Measurements from ENCODE around the gene SMAD4.

SMAD4 gene

GRCh38 chr18:51006061-51006818 lies 23.8 kb upstream of the SMAD4 start:
- Histone ChIP-seq H3K9me3 (ENCODE audit: control insufficient read depth, low read length) (no peaks in the 10 kb centered on the region), H3K36me3 (ENCODE audit: control insufficient read depth, insufficient read depth, low read length) (no peaks in the 10 kb centered on the region), H3K4me3 (ENCODE audit: extremely low read depth, insufficient read depth, low read length, poor library complexity, severe bottlenecking) (no peak overlapping the region), H3K4me1 (ENCODE audit: control insufficient read depth, insufficient read depth, low read length, poor library complexity, severe bottlenecking) (no peaks in the 10 kb centered on the region), H3K27ac (ENCODE audit: low read depth, low read length, severe bottlenecking) (no peak overlapping the region)
- 89 to 92% methylated on average over 3 to 4 of the region's 5 CpGs for WGBS, 2 experiments (ENCODE audit: insufficient coverage in 2 of 2)

DNA sequence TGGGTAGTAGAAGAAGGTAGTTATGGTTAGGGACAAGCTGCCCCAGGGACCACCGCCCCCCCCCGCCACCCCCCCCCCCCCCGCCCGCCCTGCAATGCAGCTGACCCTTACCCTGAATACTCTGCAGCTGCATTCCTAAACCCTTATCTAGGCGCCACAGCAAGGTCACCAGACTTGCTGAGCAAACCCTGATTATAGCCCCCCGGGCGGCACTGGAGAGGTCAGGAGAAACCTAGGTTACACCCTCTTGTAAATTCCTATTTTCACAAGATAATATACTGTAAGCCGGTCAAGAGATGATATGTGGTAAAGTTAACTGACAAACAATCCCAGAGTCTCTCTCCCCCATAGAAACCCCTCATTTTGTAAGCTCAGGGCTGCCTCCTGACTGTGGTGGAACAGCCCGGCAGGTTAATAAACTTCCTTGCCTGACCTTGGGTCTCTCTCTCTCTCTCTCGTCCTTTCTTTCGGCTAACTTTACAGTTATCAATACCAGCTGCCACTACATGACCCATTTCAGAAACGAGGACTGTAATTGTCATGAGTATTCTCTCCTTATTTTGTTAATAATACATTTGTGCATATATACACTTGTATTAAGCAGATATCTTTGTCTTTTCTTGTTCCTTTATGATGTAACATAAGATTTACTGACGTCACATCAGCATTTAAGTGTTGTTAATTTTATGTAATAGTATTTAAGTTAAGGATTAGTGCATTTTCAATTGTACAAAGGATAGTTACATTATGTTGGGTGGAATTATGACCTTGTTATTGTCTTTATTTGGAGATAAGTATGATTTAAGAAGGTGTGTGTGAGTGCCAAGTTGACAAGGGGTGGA lies 22.8 kb upstream of the SMAD4 start:
- no peaks in the 10 kb centered on the region for H3K4me1 ChIP-seq (ENCODE audit: control insufficient read depth, insufficient read depth, low read length, poor library complexity, severe bottlenecking)
- no peak overlapping the region for H3K27ac ChIP-seq (ENCODE audit: low read depth, low read length, severe bottlenecking)
- no peaks in the 10 kb centered on the region for H3K36me3 ChIP-seq (ENCODE audit: control insufficient read depth, insufficient read depth, low read length)
- H3K9me3 ChIP-seq (ENCODE audit: control insufficient read depth, low read length), result no peaks in the 10 kb centered on the region
- 90% methylated on average over 3 of the region's 13 CpGs; no CpG with 5 or more reads in 1 of the 2 experiments for WGBS, 2 experiments (ENCODE audit: insufficient coverage in 2 of 2)
- no peak overlapping the region for H3K4me3 ChIP-seq (ENCODE audit: extremely low read depth, insufficient read depth, low read length, poor library complexity, severe bottlenecking)

GRCh38 chr18:51007790-51008139 lies 22.2 kb upstream of the SMAD4 start:
- no peak overlapping the region for H3K4me3 ChIP-seq (ENCODE audit: extremely low read depth, insufficient read depth, low read length, poor library complexity, severe bottlenecking)
- 70 to 83% methylated on average over 1 of the region's 1 CpG for WGBS, 2 experiments (ENCODE audit: insufficient coverage in 2 of 2)
- H3K4me1 ChIP-seq (ENCODE audit: control insufficient read depth, insufficient read depth, low read length, poor library complexity, severe bottlenecking), result no peaks in the 10 kb centered on the region
- no peaks in the 10 kb centered on the region for H3K9me3 ChIP-seq (ENCODE audit: control insufficient read depth, low read length)
- H3K27ac ChIP-seq (ENCODE audit: low read depth, low read length, severe bottlenecking), result no peak overlapping the region
- H3K36me3 ChIP-seq (ENCODE audit: control insufficient read depth, insufficient read depth, low read length), result no peaks in the 10 kb centered on the region

GRCh38 chr18:51009072-51009471 lies 20.9 kb upstream of the SMAD4 start:
- no peak overlapping the region for H3K4me3 ChIP-seq (ENCODE audit: extremely low read depth, insufficient read depth, low read length, poor library complexity, severe bottlenecking)
- H3K4me1 ChIP-seq (ENCODE audit: control insufficient read depth, insufficient read depth, low read length, poor library complexity, severe bottlenecking), result no peaks in the 10 kb centered on the region
- no peaks in the 10 kb centered on the region for H3K9me3 ChIP-seq (ENCODE audit: control insufficient read depth, low read length)
- no peak overlapping the region for H3K27ac ChIP-seq (ENCODE audit: low read depth, low read length, severe bottlenecking)
- H3K36me3 ChIP-seq (ENCODE audit: control insufficient read depth, insufficient read depth, low read length), result no peaks in the 10 kb centered on the region

DNA sequence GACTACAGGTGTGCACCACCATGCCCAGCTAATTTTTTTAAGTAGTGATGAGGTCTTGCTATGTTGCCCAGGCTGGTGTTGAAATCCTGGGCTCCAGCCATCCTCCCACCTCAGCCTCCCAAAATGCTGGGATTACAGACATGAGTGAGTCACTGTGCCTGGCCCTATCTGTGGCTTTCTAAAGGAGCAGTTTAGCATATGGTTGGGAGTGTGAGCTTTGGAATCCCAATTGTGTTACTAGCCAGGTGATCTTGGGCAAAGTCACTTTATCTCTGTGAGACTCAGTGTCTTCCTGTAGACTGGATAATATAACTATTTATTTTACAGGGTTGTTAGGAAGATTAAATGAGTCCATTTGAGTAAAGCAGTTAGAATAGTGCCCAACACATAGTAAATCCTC lies 19.8 kb upstream of the SMAD4 start:
- Histone ChIP-seq H3K36me3 (ENCODE audit: control insufficient read depth, insufficient read depth, low read length) (no peaks in the 10 kb centered on the region), H3K4me3 (ENCODE audit: extremely low read depth, insufficient read depth, low read length, poor library complexity, severe bottlenecking) (no peak overlapping the region), H3K9me3 (ENCODE audit: control insufficient read depth, low read length) (peaks cover 4% of the 10 kb centered on the region), H3K27ac (ENCODE audit: low read depth, low read length, severe bottlenecking) (no peak overlapping the region), H3K4me1 (ENCODE audit: control insufficient read depth, insufficient read depth, low read length, poor library complexity, severe bottlenecking) (no peaks in the 10 kb centered on the region)

DNA sequence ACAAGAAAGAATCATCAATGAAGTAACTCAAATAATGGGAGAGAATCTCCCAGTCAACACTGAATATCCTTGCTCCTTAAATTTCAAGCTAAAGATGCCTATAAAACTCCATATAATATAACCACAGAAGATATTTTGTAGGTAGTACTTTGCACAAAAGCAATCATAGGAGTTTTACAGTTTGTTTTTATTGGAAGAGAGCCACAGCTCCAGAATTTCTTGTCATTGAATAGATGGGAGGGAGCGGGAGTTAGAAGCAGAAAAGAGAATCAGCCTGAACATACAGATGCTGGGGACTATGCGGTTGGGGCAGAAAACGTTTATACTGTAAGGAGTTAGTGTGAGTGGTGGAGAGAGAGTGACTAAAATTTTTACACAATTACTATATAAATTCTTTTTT lies 18.3 kb upstream of the SMAD4 start:
- Histone ChIP-seq H3K9me3 (ENCODE audit: control insufficient read depth, low read length) (peaks cover 4% of the 10 kb centered on the region), H3K36me3 (ENCODE audit: control insufficient read depth, insufficient read depth, low read length) (no peaks in the 10 kb centered on the region), H3K27ac (ENCODE audit: low read depth, low read length, severe bottlenecking) (no peak overlapping the region), H3K4me1 (ENCODE audit: control insufficient read depth, insufficient read depth, low read length, poor library complexity, severe bottlenecking) (no peaks in the 10 kb centered on the region), H3K4me3 (ENCODE audit: extremely low read depth, insufficient read depth, low read length, poor library complexity, severe bottlenecking) (no peak overlapping the region)
- 89% methylated on average over 1 of the region's 3 CpGs; no CpG with 5 or more reads in 1 of the 2 experiments for whole genome bisulfite sequencing, 2 experiments (ENCODE audit: insufficient coverage in 2 of 2)

DNA sequence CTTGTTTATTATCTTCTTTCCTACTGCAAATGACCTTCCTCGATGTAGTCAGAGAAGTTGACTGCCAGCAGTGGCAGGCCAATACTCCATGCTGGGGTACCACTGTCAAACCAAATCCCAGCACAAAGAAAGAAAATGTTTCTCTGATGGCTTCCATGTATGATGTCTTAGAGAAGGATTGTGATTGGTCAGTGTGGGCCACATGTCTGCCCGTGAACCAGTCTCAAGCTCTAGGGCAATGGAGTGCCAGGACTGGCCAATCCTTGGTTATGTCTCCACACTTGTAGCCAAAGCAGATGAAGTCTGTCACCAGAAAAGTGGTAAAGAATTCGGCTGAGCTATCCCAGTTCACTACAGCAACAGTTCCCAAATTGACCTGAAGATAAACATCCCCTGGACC lies 17.6 kb upstream of the SMAD4 start:
- Histone ChIP-seq H3K27ac (ENCODE audit: low read depth, low read length, severe bottlenecking) (no peak overlapping the region), H3K36me3 (ENCODE audit: control insufficient read depth, insufficient read depth, low read length) (no peaks in the 10 kb centered on the region), H3K9me3 (ENCODE audit: control insufficient read depth, low read length) (peaks cover 4% of the 10 kb centered on the region), H3K4me3 (ENCODE audit: extremely low read depth, insufficient read depth, low read length, poor library complexity, severe bottlenecking) (no peak overlapping the region), H3K4me1 (ENCODE audit: control insufficient read depth, insufficient read depth, low read length, poor library complexity, severe bottlenecking) (no peaks in the 10 kb centered on the region)
- WGBS, 2 experiments (ENCODE audit: insufficient coverage in 2 of 2), result 73 to 83% methylated on average over 2 of the region's 3 CpGs

- Histone ChIP-seq H3K4me3 (ENCODE audit: extremely low read depth, insufficient read depth, low read length, poor library complexity, severe bottlenecking) (no peak overlapping the region), H3K27ac (ENCODE audit: low read depth, low read length, severe bottlenecking) (no peak overlapping the region), H3K36me3 (ENCODE audit: control insufficient read depth, insufficient read depth, low read length) (no peaks in the 10 kb centered on the region), H3K4me1 (ENCODE audit: control insufficient read depth, insufficient read depth, low read length, poor library complexity, severe bottlenecking) (no peaks in the 10 kb centered on the region), H3K9me3 (ENCODE audit: control insufficient read depth, low read length) (peaks cover 4% of the 10 kb centered on the region)
- no CpG with 5 or more reads among the region's 3 CpGs for WGBS, 2 experiments (ENCODE audit: insufficient coverage in 2 of 2)
These were observed 16.8 kb upstream of the SMAD4 start for GRCh38 chr18:51013259-51013658.

DNA sequence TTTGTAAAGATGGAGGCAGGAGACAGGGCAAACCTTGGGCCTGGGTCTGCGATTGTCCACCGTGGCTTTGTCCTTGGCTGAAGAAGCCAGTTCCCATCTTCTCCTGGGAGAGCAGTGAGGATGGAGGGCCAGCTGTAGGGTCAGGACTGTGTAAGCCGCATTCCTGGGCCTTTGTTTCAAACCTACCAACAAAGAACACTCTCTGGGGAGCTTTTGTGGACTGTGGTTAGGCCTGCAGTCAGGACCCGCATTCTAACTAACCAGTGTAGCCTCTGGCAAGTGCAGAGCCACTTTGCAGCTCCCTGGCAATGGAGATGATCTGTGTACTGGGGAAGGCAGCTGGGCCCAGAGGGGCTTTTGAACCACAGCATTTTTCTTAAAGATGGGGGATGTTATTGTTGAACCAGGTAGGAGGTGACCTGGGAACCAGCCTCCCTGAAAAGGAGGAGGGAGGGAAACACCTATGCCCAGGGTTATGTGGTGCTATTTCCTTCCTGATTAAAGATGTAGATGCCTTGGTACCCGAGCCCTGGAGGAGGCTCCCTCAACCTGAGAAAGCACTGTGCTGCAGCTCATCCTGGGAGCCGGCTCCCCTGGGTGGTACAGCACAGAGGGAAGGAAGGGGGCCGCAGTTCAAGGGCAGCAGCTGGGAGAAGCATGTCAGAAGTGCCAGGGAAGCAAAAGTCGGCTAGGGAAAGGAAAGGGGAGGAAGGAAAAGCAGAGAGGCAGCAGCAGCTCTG lies 12.7 kb upstream of the SMAD4 start:
- Histone ChIP-seq H3K4me3 (ENCODE audit: extremely low read depth, insufficient read depth, low read length, poor library complexity, severe bottlenecking) (no peak overlapping the region), H3K36me3 (ENCODE audit: control insufficient read depth, insufficient read depth, low read length) (peaks cover 3% of the 10 kb centered on the region), H3K9me3 (ENCODE audit: control insufficient read depth, low read length) (peaks cover 4% of the 10 kb centered on the region), H3K27ac (ENCODE audit: low read depth, low read length, severe bottlenecking) (no peak overlapping the region), H3K4me1 (ENCODE audit: control insufficient read depth, insufficient read depth, low read length, poor library complexity, severe bottlenecking) (no peaks in the 10 kb centered on the region)
- WGBS, 2 experiments (ENCODE audit: insufficient coverage in 2 of 2), result 72% methylated on average over 6 to 7 of the region's 8 CpGs

DNA sequence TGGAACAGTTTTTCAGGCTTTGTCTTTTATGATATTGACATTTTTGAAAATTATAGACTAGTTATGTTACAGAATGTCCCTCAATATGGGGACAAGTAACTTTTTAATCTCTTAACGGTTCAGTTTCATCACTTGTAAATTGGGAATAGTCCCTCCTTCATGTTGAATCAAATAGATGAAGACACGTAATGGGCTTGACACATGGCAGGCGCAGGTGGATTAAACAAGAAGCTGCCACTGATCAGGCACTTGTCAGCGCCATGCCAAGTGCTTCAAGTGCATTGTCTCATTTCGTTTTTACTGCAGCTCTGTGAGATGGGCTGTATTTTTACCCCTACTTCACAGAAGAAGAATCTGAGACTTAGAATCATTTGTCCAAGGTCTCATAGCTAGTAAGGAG lies 9.5 kb upstream of the SMAD4 start:
- Histone ChIP-seq H3K36me3 (ENCODE audit: control insufficient read depth, insufficient read depth, low read length) (peaks cover 8% of the 10 kb centered on the region), H3K9me3 (ENCODE audit: control insufficient read depth, low read length) (no peaks in the 10 kb centered on the region), H3K4me3 (ENCODE audit: extremely low read depth, insufficient read depth, low read length, poor library complexity, severe bottlenecking) (no peak overlapping the region), H3K27ac (ENCODE audit: low read depth, low read length, severe bottlenecking) (no peak overlapping the region), H3K4me1 (ENCODE audit: control insufficient read depth, insufficient read depth, low read length, poor library complexity, severe bottlenecking) (no peaks in the 10 kb centered on the region)
- WGBS, 2 experiments (ENCODE audit: insufficient coverage in 2 of 2), result 86 to 98% methylated on average over 4 of the region's 5 CpGs
